ENCODE measurements around the gene GSTO2. TPM values are rescaled to one million over a fixed set of nuclear protein-coding genes. Genes with fewer than 3 reads are reported as not detected.
"Not testable (repeated sequence)": the region's sequence is repeated elsewhere in the genome, so short reads cannot be mapped to it uniquely, and the experiment has no call there.

Gene GSTO2
- total RNA-seq, 4 donors from 2014 or later: 0.30 to 1.7 (median 1.0) TPM

GRCh38 chr10:104240078-104240477 lies 28.9 kb upstream of the GSTO2 start:
- DNase-seq (ENCODE audit: low spot score in 2 of 2): no peak
- H3K27ac ChIP-seq: no peak overlapping the region
- H3K4me3 ChIP-seq: no peak overlapping the region
- no peaks in the 10 kb centered on the region for H3K36me3 ChIP-seq
- no peak for TF ChIP-seq EP300 (IDR thresholded peaks at IDR 0.05)
- TF ChIP-seq POLR2A (IDR thresholded peaks at IDR 0.05): no peak
- no peak for TF ChIP-seq CTCF (IDR thresholded peaks at IDR 0.05)
- WGBS, 2 donors: 74 to 81% methylated on average over 2 of the region's 2 CpGs
- H3K27me3 ChIP-seq: peaks cover 0 to 2% of the 10 kb centered on the region in 2 donors
- peaks cover 0 to 2% (median 0%) of the 10 kb centered on the region in 4 donors for H3K9me3 ChIP-seq
- H3K4me1 ChIP-seq: no peaks in the 10 kb centered on the region

GRCh38 chr10:104242545-104242944 lies 26.4 kb upstream of the GSTO2 start:
- DNase-seq (ENCODE audit: low spot score in 2 of 2): no peak
- no peak for TF ChIP-seq POLR2A (IDR thresholded peaks at IDR 0.05)
- no peak for TF ChIP-seq EP300 (IDR thresholded peaks at IDR 0.05)
- TF ChIP-seq CTCF (IDR thresholded peaks at IDR 0.05): no peak
- Histone ChIP-seq H3K9me3 (no peaks in the 10 kb centered on the region), H3K27ac (peak overlapping the region in 2 of 4 donors; percentile 24 to 54), H3K27me3 (peaks cover 0 to 2% of the 10 kb centered on the region in 2 donors), H3K4me3 (no peak overlapping the region), H3K36me3 (no peaks in the 10 kb centered on the region), H3K4me1 (no peaks in the 10 kb centered on the region)

- H3K36me3 ChIP-seq; H3K27me3 ChIP-seq; H3K4me3 ChIP-seq; H3K4me1 ChIP-seq; DNase-seq (ENCODE audit: low spot score in 2 of 2); H3K9me3 ChIP-seq: not testable (repeated sequence)
- WGBS, 2 donors: 59 to 62% methylated on average over 3 of the region's 3 CpGs
- peak overlapping the region in 2 of 4 donors; percentile 24 to 54 for H3K27ac ChIP-seq
Observed at GRCh38 chr10:104243009-104243408, 26.0 kb upstream of the GSTO2 start.

- no peak for DNase-seq (ENCODE audit: low spot score in 2 of 2)
- 54 to 55% methylated on average over 5 of the region's 5 CpGs for WGBS, 2 donors
- no peaks in the 10 kb centered on the region for H3K4me1 ChIP-seq
- no peak overlapping the region for H3K4me3 ChIP-seq
- peaks cover 0 to 2% of the 10 kb centered on the region in 2 donors for H3K27me3 ChIP-seq
- no peaks in the 10 kb centered on the region for H3K9me3 ChIP-seq
- peak overlapping the region in 2 of 4 donors; percentile 24 to 54 for H3K27ac ChIP-seq
- H3K36me3 ChIP-seq: no peaks in the 10 kb centered on the region
- no peak for TF ChIP-seq POLR2A (IDR thresholded peaks at IDR 0.05)
- TF ChIP-seq CTCF (IDR thresholded peaks at IDR 0.05): no peak
- TF ChIP-seq EP300 (IDR thresholded peaks at IDR 0.05): no peak
Observed at GRCh38 chr10:104243512-104243911, 25.5 kb upstream of the GSTO2 start.

- Histone ChIP-seq H3K4me1 (no peaks in the 10 kb centered on the region), H3K36me3 (no peaks in the 10 kb centered on the region), H3K27me3 (peaks cover 0 to 8% of the 10 kb centered on the region in 2 donors), H3K9me3 (no peaks in the 10 kb centered on the region), H3K4me3 (no peak overlapping the region), H3K27ac (no peak overlapping the region)
- no peak for TF ChIP-seq EP300 (IDR thresholded peaks at IDR 0.05)
- WGBS, 2 donors: 97 to 99% methylated on average over 20 to 28 of the region's 34 CpGs
- no peak for DNase-seq (ENCODE audit: low spot score in 2 of 2)
Observed at GRCh38 chr10:104245066-104245632, 23.8 kb upstream of the GSTO2 start.

GRCh38 chr10:104246976-104247375 lies 22.0 kb upstream of the GSTO2 start:
- no peak for DNase-seq (ENCODE audit: low spot score in 2 of 2)
- WGBS, 2 donors: 45 to 47% methylated on average over 2 of the region's 2 CpGs
- H3K9me3 ChIP-seq: no peaks in the 10 kb centered on the region
- H3K4me1 ChIP-seq: no peaks in the 10 kb centered on the region
- H3K27me3 ChIP-seq: peaks cover 0 to 5% of the 10 kb centered on the region in 2 donors
- TF ChIP-seq EP300 (IDR thresholded peaks at IDR 0.05) (no peak), POLR2A (IDR thresholded peaks at IDR 0.05) (no peak), CTCF (IDR thresholded peaks at IDR 0.05) (no peak)
- H3K27ac ChIP-seq: no peak overlapping the region
- no peak overlapping the region for H3K4me3 ChIP-seq
- no peaks in the 10 kb centered on the region for H3K36me3 ChIP-seq
